ENCODE results near the gene NTM.

GRCh38 chr11:131837562-131837961 lies 467.1 kb downstream of the NTM start:
- TF ChIP-seq BHLHE40 (IDR thresholded peaks at IDR 0.05; ENCODE audit: borderline replicate concordance): no peak
- TF ChIP-seq L3MBTL2 (conservative IDR thresholded peaks at IDR 0.05): no peak
- TF ChIP-seq PKNOX1 (IDR thresholded peaks at IDR 0.05): no peak
- TF ChIP-seq ELF4 (IDR thresholded peaks at IDR 0.05): no peak
